GM19463 (cell line): ENCODE data around the gene OSBP2.

ENCODE experiments used
- ATAC-seq: cut with Tn5 transposase; IDR thresholded peaks from one replicate; pipeline ENCODE4 v1.9.1; 2021; ENCODE audit warnings: mild to moderate bottlenecking, moderate library complexity; ENCODE audit not compliant: unreplicated experiment

OSBP2 gene

GRCh38 chr22:30923168-30923900 lies 228.7 kb downstream of the OSBP2 start:
- no peak for ATAC-seq

DNA sequence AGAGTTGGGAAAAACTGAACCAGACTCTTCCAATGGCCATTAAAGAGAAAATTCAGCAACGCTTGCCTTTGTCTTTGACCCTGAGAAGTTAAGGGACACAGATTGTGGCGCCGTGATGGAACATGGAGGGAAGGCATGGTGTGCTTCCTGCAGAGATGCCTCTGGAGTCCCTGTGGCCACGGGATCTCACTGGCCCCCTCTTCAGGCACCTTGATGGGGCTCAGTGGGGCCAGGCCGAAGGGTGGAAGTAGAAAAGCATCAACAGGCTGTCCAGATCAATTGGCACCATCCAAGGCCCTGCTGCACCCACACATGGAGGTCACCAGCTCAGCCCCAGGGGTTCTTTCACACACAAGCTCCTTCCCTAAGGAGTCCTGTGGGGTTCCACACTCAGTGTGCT lies 231.0 kb downstream of the OSBP2 start:
- ATAC-seq = no peak

GRCh38 chr22:30926706-30927105 lies 232.0 kb downstream of the OSBP2 start:
- ATAC-seq = no peak

GRCh38 chr22:30927806-30928205 lies 233.1 kb downstream of the OSBP2 start:
- no peak for ATAC-seq

GRCh38 chr22:30928401-30928800 lies 233.7 kb downstream of the OSBP2 start:
- no peak for ATAC-seq

GRCh38 chr22:30930228-30930627 lies 235.6 kb downstream of the OSBP2 start:
- no peak for ATAC-seq

GRCh38 chr22:30931541-30932300 lies 237.0 kb downstream of the OSBP2 start:
- ATAC-seq = no peak

GRCh38 chr22:30932661-30933060 lies 238.0 kb downstream of the OSBP2 start:
- ATAC-seq = no peak

GRCh38 chr22:30933457-30933856 lies 238.8 kb downstream of the OSBP2 start:
- ATAC-seq = no peak

- ATAC-seq = no peak
Measured at GRCh38 chr22:30934053-30934452, 239.4 kb downstream of the OSBP2 start.

GRCh38 chr22:30940685-30941362 lies 246.2 kb downstream of the OSBP2 start:
- no peak for ATAC-seq

DNA sequence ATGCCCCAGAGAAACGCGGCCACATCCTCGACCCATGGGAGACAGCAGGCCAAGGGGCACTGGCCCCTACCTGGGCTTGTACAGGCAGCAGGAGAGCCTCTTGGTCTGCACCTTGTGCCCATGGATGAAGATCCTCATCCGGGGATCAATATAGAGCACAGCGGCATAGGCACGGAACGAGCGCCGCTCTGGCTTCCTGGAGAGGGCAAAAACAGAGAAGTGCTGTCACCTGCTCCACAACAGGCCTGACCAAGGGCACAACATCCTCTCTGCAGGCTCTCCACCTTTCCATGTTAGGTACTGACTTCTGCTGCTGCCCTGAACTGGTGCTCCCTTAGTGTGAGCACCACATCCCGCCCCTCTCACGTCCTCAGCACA lies 246.7 kb downstream of the OSBP2 start:
- ATAC-seq = no peak

GRCh38 chr22:30943368-30943767 lies 248.7 kb downstream of the OSBP2 start:
- ATAC-seq = no peak

GRCh38 chr22:30944986-30945385 lies 250.3 kb downstream of the OSBP2 start:
- no peak for ATAC-seq

DNA sequence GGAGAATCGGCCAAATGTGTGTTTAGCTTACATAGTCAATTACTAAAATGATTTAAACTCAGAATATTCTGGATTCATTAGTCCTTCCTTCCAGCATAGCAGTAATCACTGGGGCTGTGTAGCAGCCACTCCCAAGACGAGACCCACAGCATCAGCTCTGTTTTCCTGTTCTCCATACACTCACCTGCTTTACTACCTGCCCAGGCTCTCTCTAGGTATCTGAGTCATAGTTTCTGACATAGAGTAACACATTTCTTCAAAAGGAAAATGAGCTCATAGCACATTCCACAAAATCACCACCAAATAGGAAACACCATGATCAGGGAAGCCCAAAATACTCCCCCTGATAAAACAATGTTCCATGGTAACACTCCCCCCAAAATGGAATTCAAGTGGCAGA lies 251.0 kb downstream of the OSBP2 start:
- no peak for ATAC-seq

GRCh38 chr22:30946354-30946753 lies 251.7 kb downstream of the OSBP2 start:
- ATAC-seq = no peak

DNA sequence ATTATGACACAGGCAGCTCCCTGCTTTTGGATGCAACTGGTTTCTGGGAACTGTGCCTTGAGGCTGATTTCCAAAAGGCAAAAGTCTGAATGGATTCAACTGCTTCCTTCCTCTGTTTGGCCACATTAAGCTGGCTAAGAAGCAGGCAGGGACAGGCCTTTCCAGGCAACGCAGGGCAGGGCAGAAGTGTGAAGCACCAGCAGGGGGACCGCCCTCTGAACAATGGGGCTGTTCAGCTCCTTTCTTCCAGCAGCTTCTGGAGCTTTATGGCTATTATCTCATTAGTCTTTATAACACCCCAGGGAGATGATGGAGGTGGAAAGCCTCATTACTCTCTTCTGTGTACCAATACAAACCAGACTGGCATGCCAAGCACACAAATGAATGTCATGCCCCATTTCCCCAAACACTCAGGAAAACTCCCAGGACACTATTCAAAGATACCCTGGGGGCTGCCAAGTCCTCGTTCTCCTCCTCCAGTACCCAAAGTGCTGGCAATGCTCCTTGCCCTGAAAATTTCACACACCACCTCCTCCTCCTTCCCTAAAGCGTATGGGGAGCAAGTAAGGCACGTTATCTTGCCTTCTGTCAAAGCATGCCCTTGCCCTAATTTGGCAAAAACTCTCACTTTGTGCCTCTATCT lies 252.6 kb downstream of the OSBP2 start:
- ATAC-seq = no peak

- ATAC-seq = no peak
Measured at GRCh38 chr22:30947816-30948454, 253.3 kb downstream of the OSBP2 start.

DNA sequence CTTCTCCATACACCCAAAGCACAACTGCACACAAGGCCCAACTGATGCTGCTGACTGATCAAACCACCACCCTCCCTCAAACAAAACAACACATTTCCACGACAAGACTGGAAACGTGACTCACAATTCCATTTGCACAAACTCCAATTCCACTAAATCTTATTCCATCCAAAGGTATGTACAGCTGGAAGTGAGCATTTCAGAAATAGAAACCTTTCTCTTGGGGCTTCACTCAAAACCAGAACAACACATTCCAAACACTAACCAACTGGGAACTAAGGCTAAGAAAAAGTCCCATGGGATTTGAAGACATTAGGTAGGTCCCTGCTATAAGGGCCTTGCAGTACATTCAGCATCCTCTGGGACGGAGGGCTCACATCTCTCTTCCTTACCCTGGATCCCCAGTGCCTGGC lies 254.3 kb downstream of the OSBP2 start:
- ATAC-seq = no peak

- ATAC-seq = no peak
Measured at GRCh38 chr22:30949934-30950660, 255.4 kb downstream of the OSBP2 start.
